ENCODE results near the gene C2CD5. TPM values are rescaled to one million over a fixed set of nuclear protein-coding genes. Genes with fewer than 3 reads are reported as not detected.

Gene C2CD5
- total and polyA plus RNA-seq, 2 of the 13 experiments (the other 11 are each of a cell fraction or from before 2014, with no cell fraction given) = 12.6 to 14.6 TPM

GRCh38 chr12:22544038-22544979 lies at the start of gene C2CD5 (continued):
- TF ChIP-seq KLF6 (CRISPR knock-in tag; IDR thresholded peaks at IDR 0.05) = peak; percentile 88
- peak; percentile 89 for TF ChIP-seq CBX1 (IDR thresholded peaks at IDR 0.05; ENCODE audit: low read depth)
- TF ChIP-seq ZNF605 (CRISPR knock-in tag; IDR thresholded peaks at IDR 0.05) = peak; percentile 95
- no peak for TF ChIP-seq ZNF20 (CRISPR knock-in tag; IDR thresholded peaks at IDR 0.05)
- TF ChIP-seq CBX5 (CRISPR knock-in tag; IDR thresholded peaks at IDR 0.05; ENCODE audit: borderline replicate concordance) = peak; percentile 87; the same call in 1 of the 2 replicates
- no peak for TF ChIP-seq TIGD3 (CRISPR knock-in tag; IDR thresholded peaks at IDR 0.05; ENCODE audit: borderline replicate concordance)
- no peak for TF ChIP-seq ZNF3 (CRISPR knock-in tag; IDR thresholded peaks at IDR 0.05)
- peak; percentile 91 for TF ChIP-seq ZNF792 (CRISPR knock-in tag; IDR thresholded peaks at IDR 0.05)
- TF ChIP-seq ZNF234 (CRISPR knock-in tag; conservative IDR thresholded peaks at IDR 0.05) = no peak
- TF ChIP-seq TFDP2 (CRISPR knock-in tag; IDR thresholded peaks at IDR 0.05) = peak; percentile 93
- peak; percentile 87 for TF ChIP-seq BRD4 (CRISPR knock-in tag; IDR thresholded peaks at IDR 0.05)
- peak; percentile 89 for TF ChIP-seq ZNF331 (CRISPR knock-in tag; IDR thresholded peaks at IDR 0.05)
- TF ChIP-seq ZNF263 (CRISPR knock-in tag; IDR thresholded peaks at IDR 0.05) = peak; percentile 27; the same call in 1 of the 2 replicates
- no peak for TF ChIP-seq RELA (CRISPR knock-in tag; IDR thresholded peaks at IDR 0.05)
- no peak for TF ChIP-seq ZNF34 (CRISPR knock-in tag; IDR thresholded peaks at IDR 0.05; ENCODE audit: borderline replicate concordance)
- TF ChIP-seq ZBTB46 (CRISPR knock-in tag; IDR thresholded peaks at IDR 0.05; ENCODE audit: borderline replicate concordance) = no peak
- TF ChIP-seq ELF3 (CRISPR knock-in tag; IDR thresholded peaks at IDR 0.05) = peak; percentile 83; the same call in 1 of the 2 replicates
- TF ChIP-seq TRAFD1 (CRISPR knock-in tag; IDR thresholded peaks at IDR 0.05; ENCODE audit: borderline replicate concordance) = no peak
- TF ChIP-seq HCFC1 (IDR thresholded peaks at IDR 0.05; ENCODE audit: low read depth, low read length) = peak; percentile 56; the same call in 1 of the 2 replicates
- TF ChIP-seq GTF2F1 (IDR thresholded peaks at IDR 0.05; ENCODE audit: low read length) = no peak
- TF ChIP-seq ATM (IDR thresholded peaks at IDR 0.05; ENCODE audit: borderline replicate concordance) = no peak
- peak; percentile 75; the same call in 1 of the 2 replicates for TF ChIP-seq ZNF639 (CRISPR knock-in tag; conservative IDR thresholded peaks at IDR 0.05)
- peak; percentile 70; the same call in 1 of the 2 replicates for TF ChIP-seq ZNF451 (CRISPR knock-in tag; IDR thresholded peaks at IDR 0.05)
- peak; percentile 34; the same call in 1 of the 2 replicates for TF ChIP-seq KDM4B (CRISPR knock-in tag; IDR thresholded peaks at IDR 0.05)
